GM10266 (cell line): ENCODE results near the gene HOXB7.

Experiments used
- DNase-seq: peaks from one replicate; pipeline ENCODE4 v3.0.0; 2012; ENCODE audit errors: extremely low spot score
- CTCF ChIP-seq: IDR thresholded peaks from 2 replicates; pipeline ENCODE4 v1.5.1; 2012; ENCODE audit warnings: mild to moderate bottlenecking, low read depth; ENCODE audit not compliant: control insufficient read depth, insufficient read depth; ENCODE audit errors: missing control alignments

The HOXB7 gene

GRCh38 chr17:48578616-48579470 is 32.0 kb downstream of the HOXB7 start:
- no peak for DNase-seq
- no peak for TF ChIP-seq CTCF

GRCh38 chr17:48577946-48578615 is 32.7 kb downstream of the HOXB7 start, which contains the start of gene HOXB4:
Gene HOXB4, minus strand, starts transcription at chr17:48578350. Its CDS starts 31 bp downstream, at chr17:48578319.
- peak; percentile 90 for DNase-seq

GRCh38 chr17:48577330-48577945 is 33.4 kb downstream of the HOXB7 start:
- no peak for DNase-seq
- no peak for TF ChIP-seq CTCF

More at GRCh38 chr17:48577946-48578615, 32.7 kb downstream of the HOXB7 start, which contains the start of gene HOXB4:
- TF ChIP-seq CTCF: no peak

GRCh38 chr17:48576479-48577309 is 34.1 kb downstream of the HOXB7 start:
- no peak for DNase-seq
- TF ChIP-seq CTCF: no peak

- no peak for DNase-seq
- TF ChIP-seq CTCF: no peak
Observed at GRCh38 chr17:48575673-48576478, 34.9 kb downstream of the HOXB7 start.

GRCh38 chr17:48575066-48575582 is 35.7 kb downstream of the HOXB7 start:
- DNase-seq: no peak
- TF ChIP-seq CTCF: no peak
